Medulla oblongata (tissue), 1 donor: ENCODE measurements around the gene PNRC1.
"Not testable (repeated sequence)": the region's sequence is repeated elsewhere in the genome, so short reads cannot be mapped to it uniquely, and the experiment has no call there.

Source experiments
- DNase-seq: peaks from one replicate; pipeline ENCODE4 v3.0.0-alpha.2; 2015; ENCODE audit errors: extremely low spot score

The PNRC1 gene

DNA sequence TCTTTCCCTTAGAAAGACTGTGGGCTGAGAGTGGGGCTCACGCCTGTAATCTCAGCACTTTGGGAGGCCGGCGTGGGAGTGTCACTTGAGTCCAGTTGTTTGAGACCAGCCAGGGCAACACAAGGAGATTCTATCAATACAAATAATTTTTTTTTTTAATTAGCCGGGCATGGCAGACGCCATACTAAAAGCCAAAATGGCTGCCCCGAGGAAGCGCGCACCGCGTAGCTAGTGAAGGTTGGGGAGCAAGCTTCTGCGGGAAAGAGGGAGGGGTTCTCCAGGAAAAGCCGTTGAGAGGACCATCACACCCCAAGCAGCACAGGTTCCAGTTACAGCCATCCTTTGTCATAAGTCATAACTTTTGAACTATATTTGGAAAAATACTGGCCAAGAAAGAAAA lies 21.3 kb upstream of the PNRC1 start:
- DNase-seq, result no peak

DNA sequence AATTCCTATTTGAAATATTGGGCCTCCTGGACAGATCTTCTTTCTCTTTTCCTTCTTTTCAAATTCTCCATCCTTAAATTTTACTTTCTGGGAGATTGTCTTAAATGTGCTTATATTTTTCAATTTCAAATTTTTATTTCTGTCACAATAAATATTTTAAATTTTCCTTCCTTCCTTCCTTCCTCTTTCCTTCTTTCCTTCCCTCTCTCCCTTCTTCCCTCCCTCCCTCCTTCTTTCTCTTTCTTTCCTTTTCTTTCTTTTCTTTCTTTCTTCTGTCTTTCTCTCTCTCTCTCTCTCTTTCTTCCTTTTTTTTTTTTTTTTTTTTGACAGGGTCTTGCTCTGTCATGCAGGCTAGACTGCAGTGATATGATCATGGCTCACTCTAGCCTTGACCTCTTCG lies 16.7 kb upstream of the PNRC1 start:
- DNase-seq, result no peak

DNA sequence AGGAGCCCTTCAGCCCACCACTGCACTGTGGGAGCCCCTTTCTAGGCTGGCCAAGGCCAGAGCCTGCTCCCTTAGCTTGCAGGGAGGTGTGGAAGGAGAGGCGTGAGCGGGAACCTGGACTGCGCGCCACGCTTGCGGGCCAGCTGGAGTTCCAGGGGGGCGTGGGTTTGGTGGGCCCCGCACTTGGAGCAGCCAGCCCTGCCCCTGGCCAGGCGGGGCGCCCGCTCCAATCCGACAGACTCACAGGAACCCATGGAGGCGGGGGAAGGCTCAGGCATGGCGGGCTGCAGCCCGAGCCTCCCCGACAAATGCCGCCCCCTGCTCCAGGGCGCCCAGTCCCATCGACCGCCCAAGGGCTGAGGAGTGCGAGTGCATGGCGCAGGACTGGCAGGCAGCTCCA lies 15.6 kb upstream of the PNRC1 start:
- not testable (repeated sequence) for DNase-seq

DNA sequence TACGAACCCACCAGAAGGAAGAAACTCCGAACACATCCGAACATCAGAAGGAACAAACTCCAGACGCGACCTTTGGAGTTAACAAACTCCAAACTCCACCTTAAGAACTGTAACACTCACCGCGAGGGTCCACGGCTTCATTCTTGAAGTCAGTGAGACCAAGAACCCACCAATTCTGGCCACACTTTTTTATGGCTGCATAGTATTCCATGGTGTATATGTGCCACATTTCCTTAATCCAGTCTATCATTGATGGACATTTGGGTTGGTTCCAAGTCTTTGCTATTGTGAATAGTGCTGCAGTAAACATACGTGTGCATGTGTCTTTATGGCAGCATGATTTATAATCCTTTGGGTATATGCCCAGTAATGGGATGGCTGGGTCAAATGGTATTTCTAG lies 14.4 kb upstream of the PNRC1 start:
- not testable (repeated sequence) for DNase-seq

DNA sequence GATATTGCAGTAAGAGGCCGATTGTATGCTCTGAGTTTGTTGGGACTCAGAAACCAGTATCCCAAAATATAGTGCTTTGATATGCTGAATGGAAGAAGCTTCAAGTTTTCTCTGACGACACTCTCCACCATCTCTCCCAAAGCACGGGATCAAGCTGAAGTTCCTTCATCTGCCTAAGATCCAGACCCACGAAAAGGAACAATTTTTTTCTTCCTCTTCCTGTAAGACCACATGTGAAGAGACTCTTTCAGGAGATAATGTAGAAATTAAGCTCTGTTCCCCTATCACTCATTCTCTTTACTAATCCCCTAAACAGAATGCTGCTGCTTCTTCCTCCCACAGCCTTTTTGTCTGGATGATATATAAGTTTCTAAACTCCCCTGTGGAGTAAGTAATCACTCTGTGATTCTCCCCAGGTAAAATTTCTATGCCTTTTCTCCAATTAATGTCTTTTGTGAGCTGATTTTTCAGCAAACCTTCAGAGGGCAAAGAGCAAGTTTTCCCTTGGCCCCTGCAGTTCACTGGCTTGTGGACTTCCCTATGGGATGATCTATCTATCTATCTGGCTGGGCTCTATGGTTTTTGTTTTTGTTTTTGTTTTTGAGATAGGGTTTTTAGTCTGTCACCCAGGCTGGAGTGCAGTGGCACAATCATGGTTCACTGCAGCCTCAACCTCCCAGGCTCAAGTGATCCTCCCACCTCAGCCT lies 13.5 kb upstream of the PNRC1 start:
- peak; percentile 66 for DNase-seq

DNA sequence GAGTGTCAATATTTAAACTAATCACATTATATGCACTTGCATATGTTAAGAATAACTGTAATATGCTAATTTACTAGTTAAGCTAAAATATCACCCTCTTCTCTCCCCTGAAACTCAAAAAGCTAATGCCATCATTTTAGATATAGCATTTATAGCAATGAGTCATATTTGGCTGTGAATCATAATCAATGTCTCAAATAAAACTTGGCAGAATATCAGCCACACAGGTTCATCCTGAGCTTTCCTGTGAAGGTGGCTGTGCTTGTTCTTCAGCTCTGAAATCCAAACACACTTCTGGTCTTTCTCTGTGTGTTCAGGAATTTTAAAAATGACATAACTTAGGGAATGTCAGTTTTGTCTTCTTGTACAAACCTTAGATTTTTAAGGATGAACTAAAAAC lies 12.8 kb upstream of the PNRC1 start:
- no peak for DNase-seq

DNA sequence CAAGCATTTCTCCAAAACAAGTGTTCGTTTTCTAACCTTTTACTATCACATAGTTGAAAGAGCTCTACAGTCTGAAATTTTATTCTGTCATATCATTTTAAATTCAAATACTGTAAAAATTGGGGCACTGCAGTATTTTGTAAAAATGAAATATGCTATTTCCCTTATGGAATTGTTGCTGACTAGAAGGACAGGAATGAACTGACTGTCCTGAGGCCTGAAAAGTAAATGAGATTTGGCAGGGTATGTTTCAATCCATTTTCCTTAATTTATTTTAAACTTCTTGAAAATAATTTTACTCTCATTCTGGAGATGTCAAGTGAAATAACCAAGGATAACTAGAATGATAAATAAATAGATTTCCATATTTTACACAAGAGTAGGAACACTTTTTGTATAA lies 11.9 kb upstream of the PNRC1 start:
- DNase-seq, result no peak

DNA sequence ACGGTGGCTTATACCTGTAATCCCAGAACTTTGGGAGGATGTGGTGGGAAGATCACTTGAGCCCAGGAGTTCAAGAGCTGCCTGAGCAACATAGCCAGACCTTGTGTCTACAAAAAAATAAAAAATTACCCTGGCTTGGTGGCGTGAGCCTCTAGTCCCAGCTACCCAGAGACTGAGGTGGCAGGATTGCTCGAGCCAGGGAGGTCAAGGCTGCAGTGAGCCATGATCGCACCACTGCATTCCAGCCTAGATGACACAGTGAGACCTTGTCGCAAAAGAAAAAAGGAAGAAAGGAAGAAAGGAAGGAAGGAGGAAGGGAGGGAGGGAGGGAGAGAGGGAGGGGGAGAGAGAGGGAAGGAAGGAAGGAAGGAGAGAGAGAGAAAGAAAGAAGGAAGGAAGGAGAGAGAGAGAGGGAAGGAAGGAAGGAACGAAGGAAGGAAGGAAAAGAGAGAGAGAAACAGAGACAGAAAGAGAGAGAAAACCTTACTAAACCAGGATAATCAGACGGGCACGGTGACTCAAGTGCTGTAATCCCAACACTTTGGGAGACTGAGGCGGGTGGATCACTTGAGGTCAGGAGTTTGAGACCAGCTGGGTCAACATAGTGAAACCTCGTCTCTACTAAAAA lies 10.9 kb upstream of the PNRC1 start:
- no peak for DNase-seq

DNA sequence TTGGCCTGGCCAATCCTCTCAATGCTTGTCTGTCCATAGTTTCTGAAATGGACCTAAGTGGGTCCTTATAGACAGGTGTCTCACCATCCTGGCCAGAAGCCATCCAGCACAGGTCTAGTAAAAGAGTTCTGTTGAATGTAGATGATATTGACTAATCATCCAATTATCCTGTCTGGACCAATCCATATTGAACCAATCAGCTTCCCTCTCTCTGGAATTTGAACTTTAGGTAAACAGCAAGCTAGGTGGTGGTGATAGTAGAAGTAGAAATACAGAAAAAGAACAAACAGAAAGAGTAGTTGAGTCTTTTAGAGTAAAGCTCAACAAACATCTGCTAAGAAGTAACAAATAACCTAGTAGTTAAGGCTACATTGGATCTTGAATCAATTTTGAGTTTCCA lies 9.5 kb upstream of the PNRC1 start:
- no peak for DNase-seq

DNA sequence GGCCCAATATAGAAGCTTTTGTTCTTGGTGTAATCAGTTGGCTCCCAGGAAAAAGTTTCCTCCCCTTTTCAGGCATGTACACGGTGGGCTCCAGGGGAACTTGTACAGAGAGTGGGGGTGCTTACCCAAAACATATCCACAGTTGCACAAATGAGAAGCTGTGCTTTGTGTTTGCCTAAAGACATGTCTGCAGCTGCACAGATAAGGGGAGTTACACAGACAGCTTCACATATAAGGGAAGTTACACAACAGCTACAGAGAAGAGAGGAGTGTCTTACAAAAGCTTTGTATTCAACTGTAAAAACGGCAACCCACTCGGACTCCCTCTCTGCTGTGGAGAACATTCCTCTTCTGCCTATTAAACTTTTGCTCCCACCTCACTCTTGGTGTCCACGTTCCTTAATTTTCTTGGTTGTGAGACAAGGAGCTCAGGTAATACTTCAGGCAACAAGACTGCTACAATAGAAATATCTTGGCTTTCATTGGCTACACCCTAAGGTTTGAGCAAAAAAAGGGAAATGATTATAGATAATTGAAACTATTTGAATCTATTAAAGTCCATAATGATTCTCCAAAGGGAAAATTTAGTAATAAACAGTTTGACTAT lies 7.4 kb upstream of the PNRC1 start:
- peak; percentile 68 for DNase-seq

DNA sequence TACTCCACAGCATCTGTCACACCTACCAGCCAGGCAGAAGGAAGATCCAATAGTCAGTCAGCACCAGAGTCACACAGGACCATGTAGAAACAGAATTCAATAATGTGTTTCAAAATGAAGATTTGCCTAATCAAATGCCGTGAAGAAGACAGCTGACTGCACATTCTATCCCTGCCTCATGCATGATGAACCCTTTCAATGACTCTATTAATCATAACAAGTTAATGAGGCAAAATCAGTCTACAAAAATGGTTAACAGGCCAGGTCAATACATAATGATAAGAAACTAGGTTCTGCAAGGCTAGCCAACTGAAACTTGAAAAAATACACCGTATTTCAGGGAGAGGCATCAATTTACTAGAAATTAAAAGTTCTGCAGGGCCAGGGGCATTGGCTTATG lies 6.7 kb upstream of the PNRC1 start:
- no peak for DNase-seq

DNA sequence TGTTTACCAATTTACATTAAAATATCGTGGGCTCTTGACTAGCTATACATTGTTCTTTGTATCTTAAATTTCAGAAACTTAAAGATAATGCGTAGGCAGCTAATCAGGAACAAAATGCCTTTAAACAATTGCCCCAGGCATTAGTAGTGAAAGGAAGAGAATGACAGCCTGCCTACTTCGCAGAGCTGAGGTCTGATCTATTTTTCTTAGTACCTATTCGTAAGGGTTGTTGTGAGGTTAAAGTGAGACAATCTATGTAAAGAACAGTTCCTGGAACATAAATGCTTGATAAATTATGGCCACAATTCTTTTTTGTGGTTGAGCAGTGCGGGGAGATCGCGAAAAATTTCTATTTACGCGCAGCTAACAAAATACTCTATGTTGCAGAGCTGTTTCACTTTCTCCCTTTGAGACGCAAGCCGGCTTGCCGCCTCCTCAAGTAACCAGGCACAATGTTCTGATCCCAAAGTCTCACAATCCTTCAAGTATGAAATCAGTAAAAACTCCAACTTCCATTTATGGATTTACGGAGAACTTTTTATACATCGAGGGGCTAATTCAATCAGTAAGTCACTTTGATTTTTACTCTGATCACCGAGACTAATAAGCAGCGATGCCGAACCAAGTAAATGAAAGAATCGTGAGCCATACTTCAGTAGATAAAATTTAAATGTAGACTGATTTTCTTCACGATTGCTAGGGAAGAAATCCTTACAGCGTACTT lies 878 bp upstream of the PNRC1 start:
- DNase-seq, result peak; percentile 92

DNA sequence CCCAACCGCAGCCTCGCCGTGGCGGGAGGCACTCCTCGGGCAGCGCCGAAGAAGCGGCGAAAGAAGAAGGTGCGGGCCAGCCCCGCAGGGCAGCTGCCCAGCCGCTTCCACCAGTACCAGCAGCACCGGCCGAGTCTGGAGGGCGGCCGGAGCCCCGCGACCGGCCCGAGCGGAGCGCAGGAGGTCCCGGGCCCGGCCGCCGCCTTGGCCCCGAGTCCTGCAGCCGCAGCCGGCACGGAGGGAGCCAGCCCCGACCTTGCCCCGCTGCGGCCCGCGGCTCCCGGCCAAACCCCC lies 525 bp downstream of the PNRC1 start:
- DNase-seq, result no peak

DNA sequence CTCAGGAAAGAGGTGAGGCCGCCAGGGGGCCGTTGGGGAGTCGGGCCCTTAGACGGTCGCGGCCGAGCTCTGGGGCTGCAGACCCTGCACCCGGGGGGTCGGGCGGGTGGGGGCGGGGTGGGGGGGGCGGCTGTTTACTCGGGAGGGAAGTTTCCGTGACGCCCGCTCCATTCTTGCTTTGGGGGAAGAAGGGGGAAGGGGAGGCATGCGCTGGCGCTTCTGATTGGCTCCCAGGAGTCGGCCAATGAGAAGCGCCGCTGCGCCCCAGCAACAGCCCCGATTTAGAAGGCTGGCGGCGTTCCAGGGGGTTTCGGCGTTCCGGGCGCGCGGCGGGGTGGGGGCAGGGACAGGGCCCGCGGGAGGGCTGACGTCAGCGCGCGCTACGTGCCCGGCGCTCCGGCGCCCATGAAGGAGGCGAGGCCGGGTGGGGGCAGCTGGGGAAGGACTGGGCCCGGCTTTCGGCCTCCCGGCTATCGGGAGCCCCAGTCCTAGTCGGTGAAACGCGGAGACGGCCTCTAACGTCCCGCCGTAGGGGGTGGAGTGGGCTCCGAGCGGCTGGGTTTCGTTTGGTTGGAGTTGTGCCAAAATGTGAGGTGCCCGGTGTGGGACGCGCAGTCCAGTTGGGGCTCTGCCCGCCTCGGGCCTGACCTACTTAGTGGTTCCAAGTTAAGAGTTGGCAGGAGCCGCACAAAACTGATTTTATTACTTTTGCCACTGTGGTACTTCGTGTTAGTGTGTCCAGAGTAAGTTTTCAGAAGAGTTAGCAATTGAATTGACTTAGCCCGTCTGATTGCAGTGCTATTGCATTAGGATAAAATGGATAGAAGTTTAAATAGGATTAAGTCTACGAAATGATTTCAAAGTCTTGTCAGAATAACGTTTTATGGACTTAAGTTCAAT lies 1.1 kb downstream of the PNRC1 start:
- peak; percentile 98 for DNase-seq

DNA sequence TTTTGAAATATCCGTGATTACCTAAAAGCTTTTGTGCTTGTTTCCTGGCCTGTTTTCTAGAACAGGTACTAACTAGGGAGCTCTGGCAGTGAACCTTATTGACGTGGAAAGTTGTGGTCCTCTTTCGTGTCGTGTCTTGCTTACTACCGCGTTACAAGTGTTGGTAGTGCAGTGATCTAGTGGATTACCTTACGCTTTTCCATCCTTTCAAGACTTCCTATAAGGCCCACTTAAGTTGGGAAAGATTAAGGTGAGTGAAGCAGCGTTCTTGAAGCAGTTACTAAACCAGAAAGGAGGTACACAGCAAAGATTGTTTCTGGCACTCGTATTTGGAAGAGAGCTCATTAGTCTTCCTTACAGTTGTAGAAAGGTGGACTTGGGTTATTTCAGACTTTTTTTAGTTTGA lies 1.9 kb downstream of the PNRC1 start:
- peak; percentile 57 for DNase-seq

DNA sequence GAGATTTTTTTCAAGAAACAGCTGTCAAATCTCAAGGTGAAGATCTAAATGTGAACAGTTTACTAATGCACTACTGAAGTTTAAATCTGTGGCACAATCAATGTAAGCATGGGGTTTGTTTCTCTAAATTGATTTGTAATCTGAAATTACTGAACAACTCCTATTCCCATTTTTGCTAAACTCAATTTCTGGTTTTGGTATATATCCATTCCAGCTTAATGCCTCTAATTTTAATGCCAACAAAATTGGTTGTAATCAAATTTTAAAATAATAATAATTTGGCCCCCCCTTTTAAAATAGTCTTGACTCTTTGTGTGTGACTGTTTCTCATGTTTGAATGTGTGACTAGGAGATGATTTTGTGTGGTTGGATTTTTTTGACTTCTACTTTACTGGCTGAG lies 4.0 kb downstream of the PNRC1 start:
- DNase-seq, result no peak

DNA sequence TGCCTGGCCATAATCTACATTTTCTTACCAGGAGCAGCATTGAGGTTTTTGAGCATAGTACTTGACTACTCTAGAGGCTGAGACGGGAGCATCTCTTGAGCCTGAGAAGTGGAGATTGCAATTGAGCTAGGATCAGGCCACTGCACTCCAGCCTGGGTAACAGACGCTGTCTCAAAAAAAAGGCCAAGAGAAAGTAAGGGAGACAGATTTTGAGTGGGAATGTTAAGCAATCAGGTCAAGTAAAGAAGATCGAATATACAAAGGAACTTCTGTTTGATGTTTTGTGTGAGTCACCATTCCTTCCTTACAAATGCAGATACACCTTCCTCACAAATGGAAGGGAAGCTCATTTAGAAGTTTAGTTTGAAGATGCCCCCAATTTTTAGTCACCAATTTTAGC lies 4.4 kb downstream of the PNRC1 start:
- no peak for DNase-seq

DNA sequence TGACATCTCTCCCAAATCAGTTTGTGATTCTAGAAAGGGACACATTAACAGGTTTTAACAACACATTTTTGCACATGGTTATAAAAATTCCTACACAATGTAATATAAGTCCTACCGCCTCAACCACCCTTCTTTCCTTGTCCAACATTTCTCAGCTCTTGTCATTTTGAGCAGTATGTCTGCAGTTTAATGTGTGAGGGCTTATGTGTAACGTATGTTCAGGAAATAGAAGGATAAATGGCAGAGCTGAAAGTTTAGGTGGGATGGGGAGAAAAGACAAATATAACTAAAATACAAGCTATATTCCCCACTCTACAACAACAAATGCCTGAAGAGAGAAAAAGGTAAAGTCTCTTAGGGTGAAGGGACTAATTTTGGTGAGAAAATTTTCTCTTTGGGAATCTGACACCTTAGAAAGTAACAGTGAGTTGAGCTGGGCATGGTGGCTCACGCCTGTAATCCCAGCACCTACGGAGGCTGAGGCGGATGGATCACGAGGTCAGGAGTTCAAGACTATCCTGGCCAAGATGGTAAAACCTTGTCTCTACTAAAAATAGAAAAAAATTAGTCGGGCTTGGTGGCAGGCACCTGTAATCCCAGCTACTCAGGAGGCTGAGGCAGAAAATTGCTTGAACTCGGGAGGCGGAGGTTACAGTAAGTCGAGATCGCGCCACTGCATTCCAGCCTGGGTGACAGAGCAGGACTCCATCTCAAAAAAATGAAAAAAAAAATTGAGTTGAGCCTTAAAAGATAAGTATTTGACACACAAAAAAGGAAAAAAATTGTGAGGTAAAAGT lies 5.1 kb downstream of the PNRC1 start:
- DNase-seq, result no peak

DNA sequence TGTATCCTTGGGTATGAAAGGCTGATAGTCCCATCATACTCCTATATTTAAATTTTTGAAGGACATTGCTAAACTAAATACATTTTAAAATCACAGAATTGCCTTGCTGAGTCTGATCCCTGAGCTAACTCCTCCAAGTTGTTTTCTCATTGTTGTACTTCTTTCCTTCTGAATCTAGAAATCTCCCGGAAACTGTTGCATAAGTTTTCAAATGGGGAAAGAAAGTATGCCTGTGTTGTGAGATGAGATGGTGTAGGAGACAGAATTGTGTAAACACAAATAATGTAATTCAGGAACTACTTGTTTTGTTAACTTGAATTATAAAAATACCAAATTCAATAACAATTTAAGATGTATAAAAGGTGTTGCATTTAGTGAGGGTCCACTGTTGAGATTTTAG lies 7.3 kb downstream of the PNRC1 start:
- DNase-seq, result no peak

DNA sequence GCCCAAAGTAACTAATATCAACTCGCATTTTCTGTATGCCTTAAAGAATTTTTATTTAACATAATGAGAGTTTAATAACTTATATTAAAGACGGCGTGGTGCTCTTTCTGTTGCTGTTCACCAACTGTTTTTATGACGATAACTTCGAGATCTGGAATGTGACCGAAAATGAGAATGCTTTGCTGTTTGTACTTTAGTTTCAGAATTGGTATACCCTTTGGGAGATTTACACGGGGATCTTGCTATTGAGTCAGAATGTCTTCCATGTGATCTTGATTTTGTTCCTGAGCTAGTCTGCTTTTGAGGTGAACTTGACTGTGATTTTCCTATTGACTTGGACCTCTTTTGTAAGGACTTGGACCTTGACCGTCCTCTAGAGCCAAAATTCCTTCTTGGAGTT lies 17.9 kb downstream of the PNRC1 start:
- no peak for DNase-seq

DNA sequence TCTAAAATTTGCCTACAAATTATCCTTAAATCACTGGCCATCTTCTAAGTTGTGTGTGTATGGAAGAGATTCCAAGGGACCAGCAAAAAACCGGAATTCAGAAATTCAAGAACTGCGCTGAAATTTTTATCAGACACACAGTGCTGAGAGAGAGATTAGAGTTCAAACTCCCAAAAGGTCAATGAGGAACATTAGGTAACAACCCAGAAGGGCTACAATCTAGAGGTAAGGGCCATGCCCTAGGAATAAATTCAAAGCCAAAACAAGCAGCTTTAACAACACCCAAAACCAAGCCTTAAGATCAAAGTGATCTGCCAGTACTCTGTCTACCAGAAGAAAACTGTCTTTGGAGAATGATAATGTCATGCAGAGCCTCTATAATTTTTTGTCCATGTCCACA lies 19.6 kb downstream of the PNRC1 start:
- DNase-seq, result no peak
